NCI-H510A (cell line): ENCODE data around the gene HPSE2.

Experiments used
- DNase-seq: peaks from one replicate; lab custom pipeline; 2025; lab: John Stamatoyannopoulos, UW

HPSE2 gene

GRCh38 chr10:98676895-98677294, 558.8 kb downstream of the HPSE2 start:
- no peak for DNase-seq

GRCh38 chr10:98675902-98676301, 559.8 kb downstream of the HPSE2 start:
- DNase-seq: no peak

GRCh38 chr10:98673171-98673782, 562.4 kb downstream of the HPSE2 start:
- DNase-seq: no peak

- DNase-seq: no peak
These were observed 568.6 kb downstream of the HPSE2 start for GRCh38 chr10:98667081-98667480.

- DNase-seq: no peak
These were observed 569.4 kb downstream of the HPSE2 start for GRCh38 chr10:98666276-98666675.

- no peak for DNase-seq
These were observed 571.2 kb downstream of the HPSE2 start for GRCh38 chr10:98664329-98665042.

GRCh38 chr10:98659951-98660350, 575.7 kb downstream of the HPSE2 start:
- DNase-seq: no peak

- DNase-seq: no peak
These were observed 580.2 kb downstream of the HPSE2 start for GRCh38 chr10:98655492-98655891.

- no peak for DNase-seq
These were observed 586.5 kb downstream of the HPSE2 start for GRCh38 chr10:98649170-98649569.

- DNase-seq: no peak
These were observed 588.4 kb downstream of the HPSE2 start for GRCh38 chr10:98646998-98647917.

GRCh38 chr10:98644466-98644865, 591.2 kb downstream of the HPSE2 start:
- DNase-seq: no peak

- no peak for DNase-seq
These were observed 593.4 kb downstream of the HPSE2 start for GRCh38 chr10:98642281-98642680.

GRCh38 chr10:98638920-98639319, 596.7 kb downstream of the HPSE2 start:
- DNase-seq: no peak

GRCh38 chr10:98636921-98637329, 598.7 kb downstream of the HPSE2 start:
- DNase-seq: no peak

GRCh38 chr10:98632456-98633150, 603.0 kb downstream of the HPSE2 start:
- no peak for DNase-seq

GRCh38 chr10:98628206-98628605, 607.4 kb downstream of the HPSE2 start:
- no peak for DNase-seq

- no peak for DNase-seq
These were observed 607.9 kb downstream of the HPSE2 start for GRCh38 chr10:98627711-98628110.

GRCh38 chr10:98624963-98625362, 610.7 kb downstream of the HPSE2 start:
- no peak for DNase-seq

GRCh38 chr10:98623176-98623575, 612.5 kb downstream of the HPSE2 start:
- no peak for DNase-seq

GRCh38 chr10:98621630-98622029, 614.0 kb downstream of the HPSE2 start:
- no peak for DNase-seq

GRCh38 chr10:98620503-98620902, 615.1 kb downstream of the HPSE2 start:
- no peak for DNase-seq

- no peak for DNase-seq
These were observed 616.2 kb downstream of the HPSE2 start for GRCh38 chr10:98619446-98619845.
